SK-N-MC (cell line): Measurements from ENCODE around the gene CELSR1.

Source experiments
- EZH2 ChIP-seq: fragments of 200-600 bp; sonication (generic); IDR thresholded peaks from one replicate; pipeline ENCODE4 v1.6.1; 2017; ENCODE audit warnings: antibody characterized with exemption
- FOXP2 ChIP-seq: optimal IDR thresholded peaks from 2 replicates; pipeline ENCODE3; 2011; ENCODE audit warnings: mild to moderate bottlenecking, moderate library complexity; ENCODE audit not compliant: insufficient read depth; ENCODE audit errors: extremely low read length, control extremely low read depth
- POLR2AphosphoS5 ChIP-seq: IDR thresholded peaks from 2 replicates; pipeline ENCODE4 v1.6.1; 2012; ENCODE audit warnings: mild to moderate bottlenecking, low read depth, low read length, borderline replicate concordance

DNA sequence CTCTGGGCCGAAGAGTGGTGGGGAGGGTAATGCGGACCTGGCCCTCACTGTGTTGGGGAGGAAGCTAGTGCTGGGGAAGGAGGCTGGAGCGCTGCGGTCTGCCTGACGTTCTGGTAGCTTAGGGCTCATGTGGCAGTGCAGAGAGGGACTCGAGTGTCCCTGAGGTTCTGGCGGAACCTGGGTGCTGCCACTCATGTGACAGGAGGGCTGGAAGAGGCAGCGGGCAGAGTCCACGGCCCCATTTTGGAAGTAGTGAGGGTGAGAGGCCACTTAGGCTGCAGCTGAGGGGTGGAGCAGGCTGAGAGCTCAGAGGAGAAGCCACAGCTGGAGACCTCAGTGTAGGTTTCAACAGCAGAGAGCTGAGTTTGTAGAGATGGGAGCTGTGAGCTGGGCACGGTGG, 218.1 kb downstream of the CELSR1 start:
- TF ChIP-seq EZH2 (no peak), POLR2AphosphoS5 (no peak), FOXP2 (no peak)
